Mesenchymal stem cell (in vitro differentiated cells and primary cell): ENCODE data around the gene SCNN1A.

Source experiments
- DNase-seq: peaks from one replicate; pipeline ENCODE4 v3.0.0-alpha.2; 2013
- H2AFZ ChIP-seq: one replicate; pipeline ENCODE4 v1.6.1; 2013; ENCODE audit warnings: low read depth, mild to moderate bottlenecking, control low read depth, inconsistent platforms, low read length, moderate library complexity
- H2AK5ac ChIP-seq: 2 replicates; pipeline ENCODE4 v1.6.1; 2013; ENCODE audit warnings: low read length, moderate library complexity, mild to moderate bottlenecking, inconsistent platforms; ENCODE audit not compliant: severe bottlenecking
- H2BK120ac ChIP-seq: one replicate; pipeline ENCODE4 v1.6.1; 2013; ENCODE audit warnings: low read depth, mild to moderate bottlenecking, inconsistent platforms, low read length, moderate library complexity
- H2BK12ac ChIP-seq, 2 experiments: one replicate each; pipeline ENCODE4 v1.6.1; 2013; ENCODE audit warnings: inconsistent platforms in 2 of 2, low read length in 2 of 2, mild to moderate bottlenecking in 2 of 2, moderate library complexity in 2 of 2, control low read depth in 1 of 2
- H2BK15ac ChIP-seq: one replicate; pipeline ENCODE4 v1.6.1; 2013; ENCODE audit warnings: mild to moderate bottlenecking, low read depth, inconsistent platforms; ENCODE audit not compliant: poor library complexity, severe bottlenecking
- H2BK5ac ChIP-seq: 2 replicates; pipeline ENCODE4 v1.6.1; 2013; ENCODE audit warnings: low read depth, mild to moderate bottlenecking, low read length, control low read depth, inconsistent platforms; ENCODE audit not compliant: poor library complexity, severe bottlenecking
- H3K14ac ChIP-seq, 2 experiments: one replicate each; pipeline ENCODE4 v1.6.1; 2013; ENCODE audit warnings: inconsistent platforms in 2 of 2, low read length in 2 of 2, control low read depth in 1 of 2, mild to moderate bottlenecking in 1 of 2, moderate library complexity in 1 of 2
- H3K18ac ChIP-seq, 2 experiments: one replicate each; pipeline ENCODE4 v1.6.1; 2013; ENCODE audit warnings: inconsistent platforms in 2 of 2, low read length in 2 of 2, control low read depth in 1 of 2, low read depth in 1 of 2, mild to moderate bottlenecking in 1 of 2
- H3K23ac ChIP-seq, 2 experiments: one replicate each; pipeline ENCODE4 v1.6.1; 2013; ENCODE audit warnings: inconsistent platforms in 2 of 2, low read length in 2 of 2, mild to moderate bottlenecking in 2 of 2, moderate library complexity in 2 of 2, control low read depth in 1 of 2
- H3K27ac ChIP-seq: 2 replicates; pipeline ENCODE4 v1.5.1; 2013; ENCODE audit warnings: mild to moderate bottlenecking, moderate library complexity, low read length, control low read depth, inconsistent platforms; ENCODE audit not compliant: poor library complexity, severe bottlenecking
- H3K27me3 ChIP-seq, 2 experiments: 2 replicates each; pipeline versions ENCODE4 v1.6.1 to v1.7.0; 2013; ENCODE audit warnings: low read length in 2 of 2, mild to moderate bottlenecking in 2 of 2, moderate library complexity in 2 of 2, control low read depth in 1 of 2, inconsistent platforms in 1 of 2; ENCODE audit not compliant: control insufficient read depth in 1 of 2, insufficient read depth in 1 of 2
- H3K36me3 ChIP-seq, 2 experiments: 2 replicates each; pipeline versions ENCODE4 v1.6.1 to v1.7.0; 2013; ENCODE audit warnings: low read length in 2 of 2, control low read depth in 1 of 2, inconsistent platforms in 1 of 2, low read depth in 1 of 2, mild to moderate bottlenecking in 1 of 2; ENCODE audit not compliant: insufficient read depth in 2 of 2, control insufficient read depth in 1 of 2
- H3K4ac ChIP-seq, 2 experiments: one replicate each; pipeline ENCODE4 v1.6.1; 2013; ENCODE audit warnings: inconsistent platforms in 2 of 2, low read length in 2 of 2, mild to moderate bottlenecking in 2 of 2, moderate library complexity in 2 of 2, control low read depth in 1 of 2, low read depth in 1 of 2
- H3K4me1 ChIP-seq: 2 replicates; pipeline ENCODE4 v1.6.1; 2013; ENCODE audit warnings: low read depth, low read length, control low read depth; ENCODE audit not compliant: control insufficient read depth, insufficient read depth
- H3K4me2 ChIP-seq: 2 replicates; pipeline ENCODE4 v1.6.1; 2013; ENCODE audit warnings: low read length, mild to moderate bottlenecking, inconsistent platforms; ENCODE audit not compliant: poor library complexity, severe bottlenecking
- H3K4me3 ChIP-seq, 2 experiments: 2 replicates each; pipeline versions ENCODE4 v1.5.1 to v1.7.0; 2013; ENCODE audit warnings: low read length in 2 of 2, mild to moderate bottlenecking in 2 of 2, control low read depth in 1 of 2, low read depth in 1 of 2; ENCODE audit not compliant: insufficient read depth in 1 of 2
- H3K79me1 ChIP-seq: replicated peaks from 2 replicates; pipeline ENCODE4 v1.6.1; 2013; ENCODE audit warnings: mild to moderate bottlenecking, control low read depth, low read length, inconsistent platforms; ENCODE audit not compliant: poor library complexity, severe bottlenecking
- H3K9ac ChIP-seq: 2 replicates; pipeline ENCODE4 v1.7.0; 2013; ENCODE audit warnings: mild to moderate bottlenecking, low read length, moderate library complexity
- H3K9me3 ChIP-seq: 2 replicates; pipeline ENCODE4 v1.7.0; 2013; ENCODE audit warnings: mild to moderate bottlenecking, low read length; ENCODE audit not compliant: control insufficient read depth
- H4K8ac ChIP-seq: one replicate; pipeline ENCODE4 v1.6.1; 2013; ENCODE audit warnings: inconsistent platforms, mild to moderate bottlenecking, low read length, moderate library complexity
- H4K91ac ChIP-seq: one replicate; pipeline ENCODE4 v1.6.1; 2013; ENCODE audit warnings: mild to moderate bottlenecking, low read length, inconsistent platforms
- WGBS: methylation state at CpG from one replicate; pipeline ENCODE4 v1.1.7; 2013; ENCODE audit warnings: mixed read lengths; 5-methylcytosine and 5-hydroxymethylcytosine counted together

The SCNN1A gene

DNA sequence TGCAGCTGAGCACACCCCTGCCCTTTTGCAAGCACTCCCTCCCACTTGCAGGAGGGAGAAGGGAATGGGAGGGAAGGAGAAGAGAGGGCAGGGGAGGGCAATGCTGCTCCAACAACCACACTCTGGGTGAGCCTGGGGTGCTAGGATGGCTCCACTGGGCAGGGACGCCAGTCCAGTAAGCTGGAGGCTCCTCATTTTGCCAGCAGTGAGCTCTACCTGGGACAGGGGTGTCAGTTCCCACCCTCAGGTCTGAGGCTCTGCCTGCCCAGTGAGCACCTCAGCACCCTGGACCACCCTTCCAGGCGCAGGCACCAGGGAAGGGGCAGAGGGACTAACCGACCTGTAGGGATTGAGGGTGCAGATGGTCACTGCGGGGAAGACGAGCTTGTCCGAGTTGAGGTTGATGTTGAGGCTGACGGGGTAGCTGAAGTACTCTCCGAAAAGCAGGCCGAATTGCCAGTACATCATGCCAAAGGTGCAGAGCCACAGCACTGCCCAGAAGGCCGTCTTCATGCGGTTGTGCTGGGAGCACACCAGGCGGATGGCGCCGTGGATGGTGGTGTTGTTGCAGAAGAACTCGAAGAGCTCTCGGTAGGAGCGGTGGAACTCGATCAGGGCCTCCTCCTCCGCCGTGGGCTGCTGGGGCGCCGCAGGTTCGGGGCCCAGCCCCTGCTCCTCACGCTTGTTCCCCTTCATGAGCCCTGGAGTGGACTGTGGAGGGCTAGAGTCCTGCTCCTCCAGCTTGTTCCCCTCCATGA, 1.2 kb downstream of the SCNN1A start:
- Histone ChIP-seq H3K4me3 (no peak overlapping the region), H2BK120ac (peak overlapping the region; percentile 89), H3K14ac (peak overlapping the region in 1 of 2 experiments; percentile 73), H4K8ac (peak overlapping the region; percentile 95), H3K23ac (no peak overlapping the region), H3K79me1 (no peaks in the 10 kb centered on the region), H2AFZ (no peak overlapping the region), H3K9me3 (no peaks in the 10 kb centered on the region), H3K36me3 (no peaks in the 10 kb centered on the region), H3K27me3 (no peaks in the 10 kb centered on the region), H4K91ac (peak overlapping the region; percentile 95), H2AK5ac (peak overlapping the region; percentile 69), H2BK12ac (peak overlapping the region; percentile 96 to 98), H3K4ac (peak overlapping the region; percentile 8 to 89), H2BK15ac (peak overlapping the region; percentile 98), H3K27ac (no peak overlapping the region), H3K9ac (no peak overlapping the region), H2BK5ac (no peak overlapping the region), H3K4me2 (no peak overlapping the region), H3K4me1 (peaks cover 58% of the 10 kb centered on the region), H3K18ac (peak overlapping the region; percentile 58 to 77)
- DNase-seq, result no peak
- 72% methylated on average over 24 of the region's 24 CpGs for WGBS

DNA sequence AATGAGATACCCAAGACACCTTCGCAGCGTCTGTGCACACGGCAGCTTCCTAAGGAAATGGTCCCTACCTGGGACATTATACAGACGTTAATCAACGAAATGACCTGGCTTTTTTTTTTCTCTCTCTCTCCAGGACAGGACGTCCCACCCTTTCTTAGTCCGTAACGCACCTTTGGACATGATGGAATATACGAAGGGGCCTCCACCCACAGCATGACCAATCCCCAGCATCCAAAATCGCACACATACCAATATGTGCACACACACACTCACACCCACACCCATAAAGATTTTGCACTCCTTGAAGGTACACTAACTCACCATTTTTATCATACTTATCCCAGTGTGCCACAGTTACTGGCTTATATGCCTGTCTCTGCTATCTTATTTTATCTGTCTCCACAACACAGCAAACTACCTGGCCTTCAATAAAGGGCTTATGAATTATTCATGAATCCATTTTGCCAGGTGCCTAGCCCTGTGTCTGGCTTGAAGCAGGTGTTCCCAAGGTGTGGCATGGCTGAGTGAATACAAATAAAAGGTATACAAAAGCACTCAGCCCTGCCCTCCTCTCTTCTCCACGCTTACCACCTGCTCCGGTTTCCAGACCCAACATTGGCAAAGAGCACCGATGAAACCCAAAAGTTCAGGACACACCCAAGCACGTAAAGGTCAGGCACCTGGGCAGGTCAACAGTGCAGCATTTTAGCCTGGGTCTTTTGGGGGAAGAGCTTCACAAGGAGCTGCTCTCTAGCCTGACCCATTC, 2.2 kb downstream of the SCNN1A start:
- Histone ChIP-seq H3K23ac (no peak overlapping the region), H2AFZ (no peak overlapping the region), H3K4ac (peak overlapping the region; percentile 55 to 76), H3K14ac (no peak overlapping the region), H2BK120ac (peak overlapping the region; percentile 50), H4K91ac (peak overlapping the region; percentile 19), H3K79me1 (no peaks in the 10 kb centered on the region), H2BK15ac (peak overlapping the region; percentile 83), H4K8ac (no peak overlapping the region), H3K4me1 (peaks cover 62% of the 10 kb centered on the region), H3K27ac (peak overlapping the region; percentile 92), H3K9ac (peak overlapping the region; percentile 85), H3K18ac (peak overlapping the region; percentile 58 to 61), H2BK5ac (no peak overlapping the region), H3K4me2 (no peak overlapping the region), H3K36me3 (no peaks in the 10 kb centered on the region), H2AK5ac (peak overlapping the region; percentile 82), H3K4me3 (no peak overlapping the region), H2BK12ac (peak overlapping the region; percentile 95 to 98), H3K9me3 (no peaks in the 10 kb centered on the region), H3K27me3 (no peaks in the 10 kb centered on the region)
- 34% methylated on average over 14 of the region's 14 CpGs for WGBS
- no peak for DNase-seq

DNA sequence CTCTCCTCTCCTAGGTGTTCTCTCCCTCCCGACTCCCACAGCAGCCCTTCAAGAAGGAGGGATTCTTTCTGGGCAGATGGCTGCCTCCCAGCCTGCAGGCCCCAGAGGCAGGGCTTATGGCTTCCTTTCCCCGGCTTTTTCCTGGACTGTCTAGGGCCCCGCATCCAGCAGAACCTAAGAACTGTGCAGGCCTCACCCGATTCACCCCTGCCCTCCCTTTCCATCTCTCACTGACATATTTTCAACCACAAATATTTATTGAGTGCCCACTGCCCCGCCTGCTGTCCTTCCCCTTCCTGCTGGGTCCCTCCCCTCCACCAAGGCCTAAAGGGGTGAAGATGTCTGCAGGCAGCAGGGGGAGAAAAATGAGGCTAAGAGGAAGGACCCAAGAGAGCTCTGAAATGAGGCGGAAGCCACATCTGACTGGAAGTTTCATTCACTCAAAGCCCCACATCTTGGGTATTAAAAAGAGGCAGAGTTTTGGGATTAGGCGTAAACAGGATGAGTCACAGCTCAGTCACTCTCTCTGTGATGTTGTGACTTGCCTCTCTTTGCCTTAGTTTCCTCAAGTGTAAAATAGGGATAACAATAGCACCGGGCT, 2.9 kb downstream of the SCNN1A start:
- WGBS, result under 1% methylated on average over 7 of the region's 8 CpGs
- H3K23ac ChIP-seq, result no peak overlapping the region
- peak overlapping the region; percentile 45 for H2BK5ac ChIP-seq
- peak overlapping the region; percentile 96 for H2BK120ac ChIP-seq
- H2BK12ac ChIP-seq, result peak overlapping the region; percentile 79 to 95
- H3K4me1 ChIP-seq, result peaks cover 59% of the 10 kb centered on the region
- peak overlapping the region; percentile 85 for H3K9ac ChIP-seq
- peak overlapping the region; percentile 89 for H4K8ac ChIP-seq
- no peak overlapping the region for H2AFZ ChIP-seq
- peak overlapping the region; percentile 85 to 98 for H3K18ac ChIP-seq
- H3K4me3 ChIP-seq, result peak overlapping the region in 1 of 2 experiments; percentile 41
- H3K27me3 ChIP-seq, result no peaks in the 10 kb centered on the region
- H3K79me1 ChIP-seq, result no peaks in the 10 kb centered on the region
- DNase-seq, result peak; percentile 87
- peak overlapping the region; percentile 77 for H4K91ac ChIP-seq
- peak overlapping the region; percentile 59 for H2AK5ac ChIP-seq
- peak overlapping the region in 1 of 2 experiments; percentile 79 for H3K14ac ChIP-seq
- peak overlapping the region; percentile 29 for H2BK15ac ChIP-seq
- no peaks in the 10 kb centered on the region for H3K36me3 ChIP-seq
- peak overlapping the region; percentile 92 for H3K27ac ChIP-seq
- H3K4ac ChIP-seq, result peak overlapping the region; percentile 57 to 98
- no peak overlapping the region for H3K4me2 ChIP-seq
- no peaks in the 10 kb centered on the region for H3K9me3 ChIP-seq
